HepG2 (cell line): Measurements from ENCODE around the gene DDT. TPM values are rescaled to one million over a fixed set of nuclear protein-coding genes. Genes with fewer than 3 reads are reported as not detected.
A peak's percentile ranks its signal among the peaks of the same experiment; 100 is the strongest.

Experiments
- ATAC-seq: fragments of 200-7000 bp; cut with Tn5 transposase; 3 replicates; pipeline ENCODE4 v1.9.1; 2020; ENCODE audit warnings: mild to moderate bottlenecking, moderate library complexity
- BruUV-seq: library from RNA; stranded (reverse); fragments of 400-500 nt; replicated peaks from 2 replicates; lab custom pipeline; 2021; lab: Mats Ljungman, UMichigan
- CTCF ChIA-PET: fragments of 300-600 bp; formaldehyde crosslinking; extraction: SDS; loops from one replicate; lab custom pipeline; 2021; ENCODE audit warnings: low total read pairs, inconsistent platforms, low intra/inter-chr PET ratio; lab: Yijun Ruan, JAX
- POLR2A ChIA-PET: fragments of 350-600 bp; sonication (Branson Sonifier 250); formaldehyde crosslinking; loops from one replicate; lab custom pipeline; 2020; ENCODE audit warnings: antibody characterized with exemption, inconsistent platforms; lab: Yijun Ruan, JAX
- DNase-seq: peaks from one replicate; pipeline ENCODE4 v3.0.0-alpha.2; 2015; ENCODE audit warnings: low spot score
- FAIRE-seq: peaks from 3 replicates; lab custom pipeline; 2011; peaks lifted over from hg19 to GRCh38; lab: Jason Lieb, UNC
- H2AFZ ChIP-seq: one replicate; pipeline ENCODE4 v1.6.1; 2011; ENCODE audit warnings: low read length, inconsistent platforms
- H3K27ac ChIP-seq: fragments of 300-600 bp; 3 replicates; pipeline ENCODE4 v1.8.0; 2011; ENCODE audit warnings: mixed run types, mild to moderate bottlenecking, mixed read lengths, low read length, inconsistent platforms; ENCODE audit not compliant: insufficient read depth; ENCODE audit errors: extremely low read length
- H3K27me3 ChIP-seq, 2 experiments: fragments of 200-600 bp in 1 of 2; 2 replicates in 1 of 2; 3 replicates in 1 of 2; pipeline versions ENCODE4 v1.6.0 to v1.8.0; 2011; ENCODE audit warnings: low read length in 2 of 2, mild to moderate bottlenecking in 2 of 2, moderate library complexity in 2 of 2, inconsistent platforms in 1 of 2; ENCODE audit not compliant: insufficient read depth in 2 of 2, control insufficient read depth in 1 of 2
- H3K36me3 ChIP-seq, 2 experiments: fragments of 200-600 bp in 1 of 2; replicated peaks in 1 of 2; 2 replicates in 1 of 2; 3 replicates in 1 of 2; pipeline versions ENCODE4 v1.5.1 to v1.8.0; 2011; ENCODE audit warnings: low read length in 2 of 2, inconsistent platforms in 1 of 2; ENCODE audit not compliant: insufficient read depth in 2 of 2, control insufficient read depth in 1 of 2
- H3K4me1 ChIP-seq: 2 replicates; pipeline ENCODE4 v1.5.1; 2012; ENCODE audit warnings: low read length, inconsistent platforms; ENCODE audit not compliant: insufficient read depth
- H3K4me2 ChIP-seq: 2 replicates; pipeline ENCODE4 v1.6.0; 2011; ENCODE audit warnings: low read depth, low read length, inconsistent platforms
- H3K4me3 ChIP-seq, 3 experiments: fragments of 200-600 bp in 1 of 3; sonication (generic), shearing (Covaris generic) in 1 of 3; replicated peaks in 1 of 3; 2 replicates each; pipeline ENCODE4 v1.5.1; 2011 to 2016; ENCODE audit warnings: low read length in 3 of 3, inconsistent platforms in 2 of 3, low read depth in 2 of 3, mild to moderate bottlenecking in 2 of 3, control low read depth in 1 of 3, mixed read lengths in 1 of 3; ENCODE audit not compliant: insufficient read depth in 1 of 3
- H3K79me2 ChIP-seq: one replicate; pipeline ENCODE4 v1.6.1; 2011; ENCODE audit warnings: low read length, inconsistent platforms; ENCODE audit not compliant: insufficient read depth
- H3K9ac ChIP-seq: 2 replicates; pipeline ENCODE4 v1.6.0; 2011; ENCODE audit warnings: mild to moderate bottlenecking, low read depth, low read length, inconsistent platforms; ENCODE audit not compliant: insufficient read depth
- H3K9me3 ChIP-seq: 2 replicates; pipeline ENCODE4 v1.5.1; 2012; ENCODE audit warnings: mild to moderate bottlenecking, low read length
- H4K20me1 ChIP-seq: 2 replicates; pipeline ENCODE4 v1.6.0; 2011; ENCODE audit warnings: inconsistent platforms, mild to moderate bottlenecking, low read length, moderate library complexity; ENCODE audit not compliant: insufficient read depth
- ATF3 ChIP-seq: sonication (generic); formaldehyde crosslinking; IDR thresholded peaks from 2 replicates; pipeline ENCODE4 v1.4.0; 2020; ENCODE audit warnings: missing genetic modification reagents
- ETV5 ChIP-seq: IDR thresholded peaks from 2 replicates; pipeline ENCODE4 v1.6.1; 2018; ENCODE audit warnings: missing biosample characterization, missing genetic modification reagents, inconsistent platforms, borderline replicate concordance
- KDM3A ChIP-seq: IDR thresholded peaks from 2 replicates; pipeline ENCODE4 v1.6.1; 2018; ENCODE audit warnings: low read depth, missing compliant biosample characterization
- LCORL ChIP-seq, 2 experiments: fragments of 450-650 bp in 1 of 2; sonication (generic) in 1 of 2; formaldehyde crosslinking in 1 of 2; IDR thresholded peaks; 2 replicates each; pipeline versions ENCODE4 v1.5.0 to v1.6.1; 2017 to 2020; ENCODE audit warnings: antibody characterized with exemption in 1 of 2, missing genetic modification reagents in 1 of 2
- NRL ChIP-seq: sonication (generic); formaldehyde crosslinking; IDR thresholded peaks from 2 replicates; pipeline ENCODE4 v1.5.0; 2020; ENCODE audit warnings: missing genetic modification reagents, mild to moderate bottlenecking, moderate library complexity, borderline replicate concordance
- PCBP1 ChIP-seq: fragments of 200-400 bp; formaldehyde crosslinking; IDR thresholded peaks from 2 replicates; pipeline ENCODE4 v1.6.1; 2017; ENCODE audit warnings: mild to moderate bottlenecking, low read depth, low read length, borderline replicate concordance
- RORA ChIP-seq: sonication (generic); formaldehyde crosslinking; IDR thresholded peaks from 2 replicates; pipeline ENCODE4 v1.5.0; 2020; ENCODE audit warnings: mild to moderate bottlenecking, missing genetic modification reagents, moderate library complexity
- RXRB ChIP-seq: IDR thresholded peaks from 2 replicates; pipeline ENCODE4 v1.6.1; 2016; ENCODE audit warnings: borderline replicate concordance, missing genetic modification reagents, missing compliant biosample characterization
- SP5 ChIP-seq: IDR thresholded peaks from 2 replicates; pipeline ENCODE4 v1.6.1; 2016; ENCODE audit warnings: low read depth, borderline replicate concordance
- ZNF121 ChIP-seq: sonication (generic); formaldehyde crosslinking; IDR thresholded peaks from 2 replicates; pipeline ENCODE4 v1.5.0; 2020; ENCODE audit warnings: mild to moderate bottlenecking, missing genetic modification reagents
- ZNF34 ChIP-seq: sonication (generic); formaldehyde crosslinking; IDR thresholded peaks from 2 replicates; pipeline ENCODE4 v1.4.0; 2020; ENCODE audit warnings: mild to moderate bottlenecking, missing genetic modification reagents, borderline replicate concordance
- ZNF510 ChIP-seq: sonication (generic); formaldehyde crosslinking; IDR thresholded peaks from 2 replicates; pipeline ENCODE4 v1.4.0; 2020; ENCODE audit warnings: low read depth, mild to moderate bottlenecking, missing genetic modification reagents
- ZNF704 ChIP-seq: sonication (generic); formaldehyde crosslinking; IDR thresholded peaks from 2 replicates; pipeline ENCODE4 v1.8.1; 2023; ENCODE audit warnings: mild to moderate bottlenecking, inconsistent platforms, moderate library complexity, missing genetic modification reagents, borderline replicate concordance
- ZSCAN20 ChIP-seq: sonication (generic); formaldehyde crosslinking; IDR thresholded peaks from 2 replicates; pipeline ENCODE4 v1.4.0; 2020; ENCODE audit warnings: missing genetic modification reagents, mild to moderate bottlenecking, borderline replicate concordance
- WGBS: methylation state at CpG from one replicate; pipeline ENCODE4 v1.1.6; 2017; ENCODE audit warnings: low lambda C conversion rate; 5-methylcytosine and 5-hydroxymethylcytosine counted together
- in situ Hi-C: cut with HindIII; loops from 2 replicates; pipeline ENCODE4 v1.10.0; 2017; ENCODE audit warnings: low pct_unique_long_range_greater_than_20kb; ENCODE audit not compliant: extremely low pct_ligation_motif_present
- intact Hi-C: fragments of 100-400 bp; cut with micrococcal nuclease; formaldehyde crosslinking; loops from one replicate; pipeline ENCODE4 v1.10.0; 2022; ENCODE audit not compliant: unreplicated experiment
- polyA plus RNA-seq, 8 experiments: library from polyadenylated mRNA; depleted of rRNA in 3 of 8; stranded (reverse) in 7 of 8; unstranded in 1 of 8; fragments of >200 nt; fragmentation: Illumina TruSeq in 4 of 8; extraction: Trizol in 4 of 8; gene quantifications; 2 replicates each; pipeline versions ENCODE4 v1.2.1 to v1.2.3, GENCODE V29; 2011 to 2016; ENCODE audit warnings: low read depth in 4 of 8, missing spikeins in 1 of 8, mixed read lengths in 1 of 8; ENCODE audit not compliant: insufficient read depth in 1 of 8
- total RNA-seq, 5 experiments: library from RNA; depleted of rRNA; stranded (reverse); fragments of >200 nt; fragmentation: Illumina TruSeq; extraction: Trizol; gene quantifications; 2 replicates each; pipeline ENCODE4 v1.2.3, GENCODE V29; 2016; ENCODE audit warnings: low read depth in 1 of 5
- TF ChIP-seq, protein P1 (sequence below): sonication (generic); formaldehyde crosslinking; IDR thresholded peaks from 2 replicates; pipeline ENCODE4 v1.4.0; 2020; ENCODE audit warnings: missing genetic modification reagents, borderline replicate concordance

The DDT gene
- total and polyA plus RNA-seq, 2 of the 13 experiments (the other 11 are each of a cell fraction or from before 2014, with no cell fraction given), result 143 to 181 TPM

- H3K9ac ChIP-seq, result no peak overlapping the region
- intact Hi-C loops (no loop called here), in situ Hi-C loops (no loop called here)
- no peaks in the 10 kb centered on the region for H3K27me3 ChIP-seq
- H3K27ac ChIP-seq, result no peak overlapping the region
- TF ChIP-seq ZNF121 (CRISPR knock-in tag), result peak; percentile 80; the same call in 1 of the 2 replicates
- TF ChIP-seq SP5 (CRISPR knock-in tag), result no peak
- H2AFZ ChIP-seq, result no peak overlapping the region
- FAIRE-seq (no peak), ATAC-seq (no peak), DNase-seq (no peak)
- 97% methylated on average over 3 of the region's 3 CpGs for WGBS
- peaks cover 42% of the 10 kb centered on the region for H3K4me1 ChIP-seq
- H3K79me2 ChIP-seq, result peaks cover 93% of the 10 kb centered on the region
- H3K9me3 ChIP-seq, result no peaks in the 10 kb centered on the region
- peaks cover 0 to 10% of the 10 kb centered on the region in 2 experiments; a peak in 4 of 5 replicates for H3K36me3 ChIP-seq
- H3K4me3 ChIP-seq, result no peak overlapping the region
- no TSS peak for BruUV-seq
- H4K20me1 ChIP-seq, result no peaks in the 10 kb centered on the region
- POLR2A ChIA-PET, result no interaction called here
- CTCF ChIA-PET, result no interaction called here
- no peak overlapping the region for H3K4me2 ChIP-seq
These were observed 47.1 kb upstream of the DDT start for GRCh38 chr22:24021304-24021703.

DNA sequence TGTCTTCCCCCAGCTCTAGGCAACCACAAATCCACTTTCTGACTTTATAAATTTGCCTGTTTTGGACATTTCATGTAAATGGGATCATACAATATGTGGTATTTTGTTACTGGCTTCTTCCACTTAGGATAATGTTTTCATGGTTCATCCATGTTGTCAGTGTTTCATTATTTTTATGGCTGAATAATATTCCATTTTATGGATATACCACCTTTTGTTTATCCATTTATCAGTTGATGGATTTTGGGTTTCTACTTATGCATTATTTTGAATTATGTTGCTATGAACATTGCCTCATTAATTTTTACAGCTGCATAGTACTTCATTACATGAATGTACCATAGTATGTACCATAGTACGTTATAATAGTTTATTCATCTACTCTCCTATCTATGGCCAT, 41.9 kb upstream of the DDT start:
- Histone ChIP-seq H3K9ac (no peak overlapping the region), H4K20me1 (no peaks in the 10 kb centered on the region; the same call in 1 of the 2 replicates), H3K27me3 (no peaks in the 10 kb centered on the region; a peak in 1 of 5 replicates), H3K4me2 (no peak overlapping the region), H3K9me3 (no peaks in the 10 kb centered on the region), H2AFZ (no peak overlapping the region), H3K79me2 (peaks cover 88% of the 10 kb centered on the region), H3K4me3 (no peak overlapping the region), H3K4me1 (peaks cover 29% of the 10 kb centered on the region), H3K27ac (no peak overlapping the region), H3K36me3 (peaks cover 0 to 10% of the 10 kb centered on the region in 2 experiments; a peak in 3 of 5 replicates)
- in situ Hi-C loops, result no loop called here
- ChIA-PET POLR2A (no interaction called here), CTCF (no interaction called here)
- WGBS, result 98% methylated on average over 1 of the region's 1 CpG
- BruUV-seq, result no TSS peak
- ATAC-seq (no peak), FAIRE-seq (no peak), DNase-seq (no peak)
- intact Hi-C loops, result no loop called here
- no peak for TF ChIP-seq ETV5 (CRISPR knock-in tag)
- TF ChIP-seq PCBP1, result no peak
- TF ChIP-seq LCORL (IDR thresholded peaks at IDR 0.05), result no peak
- no peak for TF ChIP-seq LCORL (CRISPR knock-in tag; IDR thresholded peaks at IDR 0.05)
- TF ChIP-seq, protein P1, sequence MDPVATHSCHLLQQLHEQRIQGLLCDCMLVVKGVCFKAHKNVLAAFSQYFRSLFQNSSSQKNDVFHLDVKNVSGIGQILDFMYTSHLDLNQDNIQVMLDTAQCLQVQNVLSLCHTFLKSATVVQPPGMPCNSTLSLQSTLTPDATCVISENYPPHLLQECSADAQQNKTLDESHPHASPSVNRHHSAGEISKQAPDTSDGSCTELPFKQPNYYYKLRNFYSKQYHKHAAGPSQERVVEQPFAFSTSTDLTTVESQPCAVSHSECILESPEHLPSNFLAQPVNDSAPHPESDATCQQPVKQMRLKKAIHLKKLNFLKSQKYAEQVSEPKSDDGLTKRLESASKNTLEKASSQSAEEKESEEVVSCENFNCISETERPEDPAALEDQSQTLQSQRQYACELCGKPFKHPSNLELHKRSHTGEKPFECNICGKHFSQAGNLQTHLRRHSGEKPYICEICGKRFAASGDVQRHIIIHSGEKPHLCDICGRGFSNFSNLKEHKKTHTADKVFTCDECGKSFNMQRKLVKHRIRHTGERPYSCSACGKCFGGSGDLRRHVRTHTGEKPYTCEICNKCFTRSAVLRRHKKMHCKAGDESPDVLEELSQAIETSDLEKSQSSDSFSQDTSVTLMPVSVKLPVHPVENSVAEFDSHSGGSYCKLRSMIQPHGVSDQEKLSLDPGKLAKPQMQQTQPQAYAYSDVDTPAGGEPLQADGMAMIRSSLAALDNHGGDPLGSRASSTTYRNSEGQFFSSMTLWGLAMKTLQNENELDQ, result no peak
- no peak for TF ChIP-seq RXRB (CRISPR knock-in tag)
- TF ChIP-seq NRL (CRISPR knock-in tag), result no peak
- TF ChIP-seq ATF3 (CRISPR knock-in tag), result no peak
- TF ChIP-seq ZSCAN20 (CRISPR knock-in tag), result no peak
- no peak for TF ChIP-seq ZNF510 (CRISPR knock-in tag)
- no peak for TF ChIP-seq ZNF704 (CRISPR knock-in tag)
- no peak for TF ChIP-seq ZNF34 (CRISPR knock-in tag)
- no peak for TF ChIP-seq RORA
- TF ChIP-seq KDM3A (CRISPR knock-in tag), result no peak
